ENCODE data around the gene EVI2A. TPM values are rescaled to one million over a fixed set of nuclear protein-coding genes. Genes with fewer than 3 reads are reported as not detected.

EVI2A gene
- total RNA-seq, 1 donor from 2014 or later, result 0.63 TPM

DNA sequence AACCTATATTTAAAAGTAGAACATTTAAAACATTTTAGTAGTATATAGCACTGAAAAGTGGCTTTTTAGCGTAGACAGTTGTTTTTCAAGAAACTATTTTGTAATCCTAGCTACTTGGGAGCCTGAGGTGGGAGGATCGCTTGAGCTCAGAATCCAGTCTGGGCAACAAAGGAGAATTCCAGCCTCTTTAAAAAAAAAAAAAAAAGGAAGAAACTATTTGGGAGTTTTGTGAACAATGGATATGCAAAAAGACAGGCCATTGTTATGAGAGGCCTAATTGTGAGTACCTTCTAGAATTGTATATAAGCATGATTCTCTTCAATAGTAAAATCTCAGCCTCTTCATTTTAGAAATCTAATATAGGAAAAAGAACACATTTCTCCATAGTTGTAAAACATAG is 42.0 kb downstream of the EVI2A start:
- DNase-seq (ENCODE audit: low spot score), result no peak

GRCh38 chr17:31275116-31275515 is 46.3 kb downstream of the EVI2A start:
- DNase-seq (ENCODE audit: low spot score) (no peak), ATAC-seq (no peak)

More for the DNA sequence above, 42.0 kb downstream of the EVI2A start:
- ATAC-seq, result no peak

- DNase-seq (ENCODE audit: low spot score) (no peak), ATAC-seq (peak; percentile 91)
Measured at GRCh38 chr17:31274252-31274651, 47.2 kb downstream of the EVI2A start.

DNA sequence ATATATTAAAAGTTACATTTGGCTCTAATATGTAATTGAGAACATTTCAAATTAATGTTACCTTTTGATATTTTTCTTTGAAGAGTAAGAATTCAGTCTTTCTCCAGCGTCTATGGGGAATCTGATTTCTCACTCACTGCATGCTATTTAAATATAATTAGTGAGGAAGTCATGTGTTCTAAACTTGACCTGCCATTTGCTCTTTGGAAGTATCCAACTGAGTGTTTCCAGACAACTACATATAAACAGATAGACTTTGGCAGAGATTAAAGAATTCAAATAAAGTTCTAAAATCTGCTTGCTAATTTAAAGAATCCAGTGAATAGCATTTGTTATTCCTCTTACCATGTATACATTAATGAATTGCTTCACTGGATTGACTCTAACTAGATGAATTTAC is 47.9 kb downstream of the EVI2A start:
- ATAC-seq, result no peak
- DNase-seq (ENCODE audit: low spot score), result no peak

GRCh38 chr17:31272803-31273202 is 48.6 kb downstream of the EVI2A start:
- ATAC-seq (no peak), DNase-seq (ENCODE audit: low spot score) (no peak)

DNA sequence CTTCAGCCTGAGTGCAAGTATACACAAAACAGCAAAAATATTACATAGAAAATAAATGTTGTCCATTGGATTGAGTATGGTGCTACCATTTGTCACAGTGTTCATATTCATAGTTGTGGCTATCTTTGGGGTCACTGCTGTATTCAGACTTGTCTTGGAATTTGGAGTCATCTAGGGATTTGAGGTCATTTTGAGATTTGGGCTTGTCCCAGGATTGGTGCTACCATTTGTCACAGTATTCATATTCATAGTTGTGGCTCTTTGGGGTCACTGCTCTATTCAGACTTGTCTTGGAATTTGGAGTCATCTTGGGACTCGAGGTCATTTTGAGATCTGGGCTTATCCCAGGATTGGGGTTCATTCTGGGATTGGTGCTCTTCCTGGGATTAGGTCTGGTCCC is 49.2 kb downstream of the EVI2A start:
- DNase-seq (ENCODE audit: low spot score) (no peak), ATAC-seq (no peak)

DNA sequence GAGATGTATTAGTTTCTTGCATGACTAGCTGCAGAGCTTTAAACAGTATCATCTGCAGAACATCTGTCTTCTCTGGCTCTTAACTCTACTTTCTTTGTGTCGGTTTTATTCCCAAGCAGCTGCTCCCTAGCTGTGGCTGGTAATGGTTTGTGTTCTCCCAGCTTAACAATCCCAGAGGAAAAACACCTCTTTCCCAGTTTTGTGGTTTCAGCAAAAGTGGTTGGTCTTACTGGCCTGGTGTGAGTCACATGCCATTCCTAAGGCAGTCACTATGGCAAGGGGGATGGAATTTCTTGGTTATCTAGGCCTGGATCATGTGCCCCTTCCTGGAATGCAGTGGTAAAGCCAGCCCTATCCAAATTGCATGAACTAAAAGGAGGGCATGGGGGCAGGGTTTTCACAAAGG is 51.8 kb downstream of the EVI2A start:
- ATAC-seq (no peak), DNase-seq (ENCODE audit: low spot score) (no peak)

GRCh38 chr17:31269036-31269577 is 52.3 kb downstream of the EVI2A start:
- ATAC-seq (no peak), DNase-seq (ENCODE audit: low spot score) (no peak)

Other genes starting within 250 kb of the EVI2A start
- 20.4 TPM for gene NF1, start 226.6 kb downstream of the EVI2A start, total RNA-seq
- gene OMG, start 24.4 kb downstream of the EVI2A start, total RNA-seq, result 0.38 TPM
- gene EVI2B, start 7.6 kb downstream of the EVI2A start, total RNA-seq, result 2.0 TPM
- gene RAB11FIP4, start 70.1 kb upstream of the EVI2A start, total RNA-seq, result 6.5 TPM